Stimulated activated memory B cell treated with anti-CD40 and anti-IgM and Interleukin-4, amounts not matched to agents 10 μg/mL and 1 μg/mL and 100 μg/mL, for 72 hours (primary cell): Measurements from ENCODE around the gene CLIC4.

Source experiments
- ATAC-seq: fragments of 150-1000 bp; cut with Tn5 transposase; 2 replicates; pipeline ENCODE4 v1.10.0; 2021
- H3K27ac Mint-ChIP-seq: one replicate; pipeline ENCODE4 v1.8.0; 2022; ENCODE audit warnings: mild to moderate bottlenecking, mixed read lengths
- H3K27me3 Mint-ChIP-seq: one replicate; pipeline ENCODE4 v1.8.0; 2022; ENCODE audit warnings: mixed read lengths
- H3K36me3 Mint-ChIP-seq: one replicate; pipeline ENCODE4 v1.8.0; 2022; ENCODE audit warnings: mixed read lengths
- H3K4me1 Mint-ChIP-seq: one replicate; pipeline ENCODE4 v1.8.0; 2022; ENCODE audit warnings: mixed read lengths
- H3K4me3 Mint-ChIP-seq: one replicate; pipeline ENCODE4 v1.8.0; 2022; ENCODE audit warnings: mild to moderate bottlenecking, moderate library complexity, mixed read lengths
- H3K9me3 Mint-ChIP-seq: one replicate; pipeline ENCODE4 v1.8.0; 2022; ENCODE audit warnings: mixed read lengths

CLIC4 gene

DNA sequence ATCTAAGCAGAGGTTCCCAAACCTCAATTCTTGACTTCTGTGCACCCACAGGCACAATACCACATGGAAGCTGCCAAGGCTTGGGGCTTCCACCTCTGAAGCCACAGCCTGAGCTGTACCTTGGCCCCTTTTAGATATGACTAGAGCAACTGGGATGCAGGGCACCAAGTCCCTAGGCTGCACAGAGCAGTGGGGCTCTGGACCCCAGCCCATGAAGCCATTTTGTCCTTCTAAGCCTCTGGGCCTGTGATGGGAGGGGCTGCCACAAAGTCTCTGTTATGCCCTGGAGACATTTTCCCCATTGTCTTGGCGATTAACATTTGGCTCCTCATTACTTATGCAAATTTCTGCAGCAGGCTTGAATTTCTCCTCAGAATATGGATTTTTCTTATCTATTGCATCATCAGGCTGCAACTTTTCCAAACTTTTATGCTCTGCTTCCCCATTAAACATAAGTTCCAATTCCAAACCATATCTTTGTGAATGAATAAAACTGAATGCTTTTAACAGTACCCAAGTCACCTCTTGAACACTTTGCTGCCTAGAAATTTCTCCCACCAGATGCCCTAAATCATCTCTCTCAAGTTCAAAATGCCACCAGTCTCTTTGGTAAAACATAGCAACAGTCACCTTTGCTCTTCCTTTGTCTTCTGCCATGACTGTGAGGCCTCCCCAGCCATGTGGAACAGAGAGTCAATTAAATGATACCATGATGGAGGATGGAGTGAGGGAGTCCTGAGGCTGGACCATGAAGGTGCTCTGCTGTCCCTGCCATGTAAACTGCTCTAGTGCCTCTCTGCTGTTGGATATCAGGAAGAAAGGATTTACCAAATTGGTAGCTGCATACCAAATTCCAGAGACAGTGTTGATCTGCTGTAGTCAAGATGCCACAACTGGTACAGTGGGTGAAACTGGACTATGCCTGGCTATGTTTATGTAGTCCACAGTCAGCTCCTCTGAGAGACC is 147.2 kb downstream of the CLIC4 start:
- peaks cover 17% of the 10 kb centered on the region for H3K4me1 Mint-ChIP-seq
- H3K9me3 Mint-ChIP-seq = peaks cover 10% of the 10 kb centered on the region
- H3K27me3 Mint-ChIP-seq = no peaks in the 10 kb centered on the region
- peaks cover 13% of the 10 kb centered on the region for H3K36me3 Mint-ChIP-seq
- H3K27ac Mint-ChIP-seq = no peak overlapping the region
- ATAC-seq = no peak
- H3K4me3 Mint-ChIP-seq = no peak overlapping the region

DNA sequence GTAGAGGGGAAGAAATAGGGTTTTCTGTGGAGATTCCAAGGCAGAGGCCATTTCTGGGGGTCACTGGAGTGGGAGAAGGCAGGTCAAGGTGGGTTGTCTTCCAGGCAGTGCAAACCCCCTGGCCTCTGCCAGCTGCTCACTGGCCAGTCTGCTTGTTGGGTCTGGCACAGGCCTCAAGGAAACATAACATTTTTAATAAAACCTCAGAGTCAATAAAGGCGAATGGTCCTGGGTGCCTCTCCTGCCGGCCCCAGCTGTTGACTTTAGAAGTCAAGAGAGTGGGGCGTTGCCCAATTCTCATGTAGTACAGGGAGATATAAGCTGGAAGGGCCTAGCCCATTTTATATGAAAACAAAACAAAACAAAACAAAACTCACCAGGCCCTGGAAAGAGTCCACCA is 148.2 kb downstream of the CLIC4 start:
- Mint-ChIP-seq H3K27ac (peak overlapping the region; percentile 27), H3K4me1 (peaks cover 23% of the 10 kb centered on the region), H3K36me3 (peaks cover 13% of the 10 kb centered on the region), H3K27me3 (no peaks in the 10 kb centered on the region), H3K9me3 (peaks cover 10% of the 10 kb centered on the region), H3K4me3 (no peak overlapping the region)
- ATAC-seq = no peak
